Measurements from ENCODE around the gene CLSTN3.

CLSTN3 gene

GRCh38 chr12:7125632-7126227 lies 4.4 kb upstream of the CLSTN3 start:
- no peak for DNase-seq (ENCODE audit: low spot score)

- no peak for DNase-seq (ENCODE audit: low spot score)
Observed at GRCh38 chr12:7127916-7128626, 2.1 kb upstream of the CLSTN3 start.

GRCh38 chr12:7128681-7129286 lies 1.4 kb upstream of the CLSTN3 start, which contains the start of gene RBP5:
RBP5 (minus strand) TSS chr12:7128889; CDS start chr12:7128775, 114 bp downstream.
- no peak for DNase-seq (ENCODE audit: low spot score)

GRCh38 chr12:7129287-7129871 lies 792 bp upstream of the CLSTN3 start:
- no peak for DNase-seq (ENCODE audit: low spot score)

- DNase-seq (ENCODE audit: low spot score): peak; percentile 51
Observed at GRCh38 chr12:7130701-7131501, 730 bp downstream of the CLSTN3 start.

- DNase-seq (ENCODE audit: low spot score): peak; percentile 9
Observed at GRCh38 chr12:7131502-7131866, 1.3 kb downstream of the CLSTN3 start.

- DNase-seq (ENCODE audit: low spot score): no peak
Observed at GRCh38 chr12:7134396-7135166, 4.4 kb downstream of the CLSTN3 start.

- no peak for DNase-seq (ENCODE audit: low spot score)
Observed at GRCh38 chr12:7136071-7136470, 5.9 kb downstream of the CLSTN3 start.

- no peak for DNase-seq (ENCODE audit: low spot score)
Observed at GRCh38 chr12:7136676-7137075, 6.5 kb downstream of the CLSTN3 start.

GRCh38 chr12:7137908-7138307 lies 7.7 kb downstream of the CLSTN3 start:
- no peak for DNase-seq (ENCODE audit: low spot score)

GRCh38 chr12:7139200-7139599 lies 9.0 kb downstream of the CLSTN3 start:
- no peak for DNase-seq (ENCODE audit: low spot score)

GRCh38 chr12:7141351-7142005 lies 11.3 kb downstream of the CLSTN3 start:
- DNase-seq (ENCODE audit: low spot score): no peak

GRCh38 chr12:7142056-7142644 lies 12.0 kb downstream of the CLSTN3 start:
- peak; percentile 51 for DNase-seq (ENCODE audit: low spot score)

GRCh38 chr12:7142809-7143465 lies 12.8 kb downstream of the CLSTN3 start:
- no peak for DNase-seq (ENCODE audit: low spot score)

GRCh38 chr12:7143564-7143963 lies 13.4 kb downstream of the CLSTN3 start:
- no peak for DNase-seq (ENCODE audit: low spot score)

GRCh38 chr12:7144414-7145120 lies 14.4 kb downstream of the CLSTN3 start:
- peak; percentile 30 for DNase-seq (ENCODE audit: low spot score)

- DNase-seq (ENCODE audit: low spot score): no peak
Observed at GRCh38 chr12:7145671-7146070, 15.5 kb downstream of the CLSTN3 start.

GRCh38 chr12:7146228-7146627 lies 16.1 kb downstream of the CLSTN3 start:
- DNase-seq (ENCODE audit: low spot score): no peak

GRCh38 chr12:7146906-7147305 lies 16.7 kb downstream of the CLSTN3 start:
- no peak for DNase-seq (ENCODE audit: low spot score)

Data from CD4-positive, alpha-beta T cell treated with Interleukin-15 for 4 hours (primary cell).